RWPE2 (cell line): ENCODE results near the gene ALDH1L1.

Experiments
- ATAC-seq: fragments of 200-7000 bp; cut with Tn5 transposase; 3 replicates; pipeline ENCODE4 v1.9.1; 2021; ENCODE audit warnings: low read depth
- DNase-seq: peaks from one replicate; pipeline ENCODE4 v3.0.0-alpha.2; 2020; ENCODE audit warnings: low spot score
- H3K27ac ChIP-seq: fragments of 450-650 bp; 2 replicates; pipeline ENCODE4 v1.5.1; 2017; ENCODE audit warnings: mild to moderate bottlenecking; ENCODE audit not compliant: poor library complexity, severe bottlenecking
- H3K27me3 ChIP-seq: fragments of 250-450 bp; sonication (Bioruptor Pico); 2 replicates; pipeline ENCODE4 v1.5.1; 2021; ENCODE audit warnings: mild to moderate bottlenecking, moderate library complexity; ENCODE audit not compliant: insufficient read depth, poor library complexity, severe bottlenecking
- H3K36me3 ChIP-seq: fragments of 250-450 bp; sonication (Bioruptor Pico); 2 replicates; pipeline ENCODE4 v1.5.1; 2020; ENCODE audit warnings: low read depth, mild to moderate bottlenecking, moderate library complexity
- H3K4me1 ChIP-seq: fragments of 250-450 bp; sonication (Bioruptor Pico); 2 replicates; pipeline ENCODE4 v1.5.1; 2021; ENCODE audit warnings: mild to moderate bottlenecking, moderate library complexity; ENCODE audit not compliant: insufficient read depth, poor library complexity, severe bottlenecking
- H3K4me3 ChIP-seq: fragments of 250-450 bp; sonication (Bioruptor Pico); 2 replicates; pipeline ENCODE4 v1.5.1; 2021; ENCODE audit warnings: mild to moderate bottlenecking, moderate library complexity; ENCODE audit not compliant: severe bottlenecking
- H3K9me3 ChIP-seq: fragments of 250-450 bp; sonication (Bioruptor Pico); 2 replicates; pipeline ENCODE4 v1.5.1; 2021; ENCODE audit warnings: mild to moderate bottlenecking, moderate library complexity; ENCODE audit not compliant: severe bottlenecking
- CTCF ChIP-seq: fragments of 450-650 bp; IDR thresholded peaks from one replicate; pipeline ENCODE4 v1.5.1; 2017; ENCODE audit warnings: mild to moderate bottlenecking, moderate library complexity; ENCODE audit not compliant: poor library complexity, severe bottlenecking

The ALDH1L1 gene

GRCh38 chr3:126127452-126127851 is 52.9 kb downstream of the ALDH1L1 start:
- Histone ChIP-seq H3K36me3 (no peaks in the 10 kb centered on the region), H3K4me3 (no peak overlapping the region), H3K27ac (no peak overlapping the region), H3K27me3 (no peaks in the 10 kb centered on the region), H3K9me3 (no peaks in the 10 kb centered on the region), H3K4me1 (no peaks in the 10 kb centered on the region)
- no peak for ATAC-seq
- no peak for DNase-seq
- no peak for TF ChIP-seq CTCF

GRCh38 chr3:126126811-126127431 is 53.5 kb downstream of the ALDH1L1 start:
- H3K27me3 ChIP-seq = no peaks in the 10 kb centered on the region
- ATAC-seq (no peak), DNase-seq (no peak)
- no peaks in the 10 kb centered on the region for H3K36me3 ChIP-seq
- H3K9me3 ChIP-seq = no peaks in the 10 kb centered on the region
- TF ChIP-seq CTCF = no peak
- H3K4me1 ChIP-seq = no peaks in the 10 kb centered on the region
- no peak overlapping the region for H3K4me3 ChIP-seq
- no peak overlapping the region for H3K27ac ChIP-seq

- no peaks in the 10 kb centered on the region for H3K36me3 ChIP-seq
- no peaks in the 10 kb centered on the region for H3K4me1 ChIP-seq
- H3K27me3 ChIP-seq = no peaks in the 10 kb centered on the region
- TF ChIP-seq CTCF = no peak
- no peak overlapping the region for H3K27ac ChIP-seq
- H3K9me3 ChIP-seq = no peaks in the 10 kb centered on the region
- DNase-seq = no peak
- ATAC-seq = no peak
- no peak overlapping the region for H3K4me3 ChIP-seq
These were observed 54.1 kb downstream of the ALDH1L1 start for GRCh38 chr3:126126286-126126685.

- H3K27ac ChIP-seq = no peak overlapping the region
- no peaks in the 10 kb centered on the region for H3K9me3 ChIP-seq
- ATAC-seq (no peak), DNase-seq (no peak)
- no peak overlapping the region for H3K4me3 ChIP-seq
- H3K36me3 ChIP-seq = no peaks in the 10 kb centered on the region
- TF ChIP-seq CTCF = no peak
- no peaks in the 10 kb centered on the region for H3K4me1 ChIP-seq
- H3K27me3 ChIP-seq = no peaks in the 10 kb centered on the region
These were observed 54.6 kb downstream of the ALDH1L1 start for GRCh38 chr3:126125781-126126251.

GRCh38 chr3:126125341-126125740 is 55.0 kb downstream of the ALDH1L1 start:
- Histone ChIP-seq H3K4me3 (no peak overlapping the region), H3K9me3 (no peaks in the 10 kb centered on the region), H3K4me1 (no peaks in the 10 kb centered on the region), H3K36me3 (no peaks in the 10 kb centered on the region), H3K27me3 (no peaks in the 10 kb centered on the region), H3K27ac (no peak overlapping the region)
- TF ChIP-seq CTCF = no peak
- ATAC-seq = no peak
- no peak for DNase-seq
